Esophagus squamous epithelium (tissue), 4 donors: ENCODE results near the gene ASIC2.

Source experiments
- CTCF ChIP-seq, 6 experiments: fragments of 450-650 bp in 4 of 6; fragments of 200-600 bp in 2 of 6; sonication (generic) in 2 of 6; IDR thresholded peaks; one replicate each; pipeline ENCODE4 v1.5.1; 2016 to 2019; ENCODE audit warnings: antibody characterized with exemption in 6 of 6, mild to moderate bottlenecking in 4 of 6, moderate library complexity in 4 of 6
- POLR2A ChIP-seq, 4 donors: fragments of 450-650 bp; IDR thresholded peaks; one replicate each; pipeline ENCODE4 v1.6.1; 2017; ENCODE audit warnings: antibody characterized with exemption in 4 of 4, mild to moderate bottlenecking in 4 of 4, moderate library complexity in 3 of 4

- TF ChIP-seq CTCF (IDR thresholded peaks at IDR 0.05): no peak
- no peak for TF ChIP-seq POLR2A (IDR thresholded peaks at IDR 0.05)
These were observed 99.9 kb downstream of the ASIC2 start for GRCh38 chr17:33192951-33193911.
